Endodermal cell (in vitro differentiated cells): ENCODE measurements around the gene TMEM245. TPM values are rescaled to one million over a fixed set of nuclear protein-coding genes. Genes with fewer than 3 reads are reported as not detected.

Source experiments
- DNase-seq: peaks from one replicate; pipeline ENCODE4 v3.0.0-alpha.2; 2017
- H3K27ac ChIP-seq: 2 replicates; pipeline ENCODE4 v1.5.1; 2013; ENCODE audit warnings: mild to moderate bottlenecking, low read depth, low read length, moderate library complexity
- H3K27me3 ChIP-seq: 2 replicates; pipeline ENCODE4 v1.6.1; 2013; ENCODE audit warnings: mild to moderate bottlenecking, low read length, moderate library complexity; ENCODE audit not compliant: insufficient read depth, control insufficient read depth, poor library complexity, severe bottlenecking
- H3K36me3 ChIP-seq: 2 replicates; pipeline ENCODE4 v1.7.0; 2013; ENCODE audit warnings: mild to moderate bottlenecking, low read length, moderate library complexity; ENCODE audit not compliant: control insufficient read depth, insufficient read depth
- H3K4me1 ChIP-seq: one replicate; pipeline ENCODE4 v1.7.0; 2013; ENCODE audit warnings: low read length; ENCODE audit not compliant: control insufficient read depth, insufficient read depth
- H3K4me3 ChIP-seq: 2 replicates; pipeline ENCODE4 v1.5.1; 2013; ENCODE audit warnings: mild to moderate bottlenecking, low read length, moderate library complexity
- H3K9ac ChIP-seq: 2 replicates; pipeline ENCODE4 v1.6.1; 2013; ENCODE audit warnings: mild to moderate bottlenecking, low read length, moderate library complexity; ENCODE audit not compliant: poor library complexity, severe bottlenecking; ENCODE audit errors: extremely low read depth
- H3K9me3 ChIP-seq: 2 replicates; pipeline ENCODE4 v1.6.1; 2013; ENCODE audit warnings: mild to moderate bottlenecking, low read length, moderate library complexity; ENCODE audit not compliant: control insufficient read depth
- H3K27ac Mint-ChIP-seq: 2 replicates; pipeline ENCODE4 v1.8.0; 2020; ENCODE audit warnings: mixed read lengths
- H3K27me3 Mint-ChIP-seq: 2 replicates; pipeline ENCODE4 v1.8.0; 2021; ENCODE audit warnings: mild to moderate bottlenecking, mixed read lengths; ENCODE audit not compliant: insufficient read depth
- H3K36me3 Mint-ChIP-seq: 2 replicates; pipeline ENCODE4 v1.8.0; 2020; ENCODE audit warnings: low read depth, mixed read lengths
- H3K4me1 Mint-ChIP-seq: 2 replicates; pipeline ENCODE4 v1.8.0; 2020; ENCODE audit warnings: mixed read lengths
- H3K4me3 Mint-ChIP-seq: 2 replicates; pipeline ENCODE4 v1.8.0; 2020; ENCODE audit warnings: mild to moderate bottlenecking, moderate library complexity, mixed read lengths
- H3K9me3 Mint-ChIP-seq: 2 replicates; pipeline ENCODE4 v1.8.0; 2020; ENCODE audit warnings: mild to moderate bottlenecking, mixed read lengths
- CTCF ChIP-seq: fragments of 200-600 bp; sonication (generic); conservative IDR thresholded peaks from 2 replicates; pipeline ENCODE4 v1.5.0; 2021; ENCODE audit warnings: antibody characterized with exemption, mild to moderate bottlenecking
- WGBS, 2 experiments: methylation state at CpG; one replicate each; pipeline versions ENCODE4 v1.1.5 to v1.1.7; 2013; ENCODE audit warnings: missing lambda C conversion rate in 2 of 2, mixed read lengths in 1 of 2; ENCODE audit not compliant: insufficient coverage in 1 of 2, insufficient read length in 1 of 2; 5-methylcytosine and 5-hydroxymethylcytosine counted together
- total RNA-seq, 2 donors: library from RNA; stranded (reverse); fragmentation: NEBNext Ultra II Directional in 1 of 2; extraction: Animal tissue kit (Norgen Biotek cat#: 25700) in 1 of 2; gene quantifications; 2 replicates in 1 of 2; 3 replicates in 1 of 2; pipeline ENCODE4 v1.2.1, GENCODE V29; 2021

TMEM245 gene
- total RNA-seq, 2 donors from 2014 or later, result 42.8 to 55.0 TPM

GRCh38 chr9:109139851-109140250 lies 20.1 kb upstream of the TMEM245 start:
- no peak overlapping the region for H3K27ac ChIP-seq
- peaks cover 5% of the 10 kb centered on the region for H3K4me1 ChIP-seq
- Mint-ChIP-seq H3K4me1 (peaks cover 17% of the 10 kb centered on the region), H3K27me3 (no peaks in the 10 kb centered on the region), H3K36me3 (no peaks in the 10 kb centered on the region), H3K4me3 (no peak overlapping the region), H3K27ac (no peak overlapping the region), H3K9me3 (no peaks in the 10 kb centered on the region)
- no peak overlapping the region for H3K9ac ChIP-seq
- H3K9me3 ChIP-seq, result no peaks in the 10 kb centered on the region
- TF ChIP-seq CTCF, result no peak
- WGBS, 2 experiments, result 95% methylated on average over 1 of the region's 1 CpG; no CpG with 5 or more reads in 1 of the 2 experiments
- no peak for DNase-seq
- H3K36me3 ChIP-seq, result no peaks in the 10 kb centered on the region
- no peaks in the 10 kb centered on the region for H3K27me3 ChIP-seq
- no peak overlapping the region for H3K4me3 ChIP-seq

DNA sequence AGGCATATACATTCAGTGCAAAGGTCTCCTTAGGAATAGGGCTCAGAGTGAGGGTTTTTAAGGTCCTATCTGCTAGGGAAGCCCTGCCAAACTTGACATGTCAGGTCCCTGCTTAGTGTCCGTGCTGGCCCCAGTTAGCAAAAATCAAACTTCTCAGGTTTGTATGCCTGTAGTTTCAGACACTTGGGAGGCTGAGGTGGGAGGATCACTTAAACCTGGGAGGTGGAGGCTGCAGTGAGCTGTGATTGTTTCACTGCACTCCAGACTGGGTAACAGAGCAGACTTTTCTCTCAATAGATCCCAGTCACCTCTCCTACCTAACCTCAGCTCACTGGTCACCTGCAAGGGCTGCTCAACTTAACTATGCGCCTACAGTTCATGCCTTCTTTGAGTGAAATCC lies 18.7 kb upstream of the TMEM245 start:
- Histone ChIP-seq H3K27ac (no peak overlapping the region), H3K9me3 (no peaks in the 10 kb centered on the region), H3K36me3 (no peaks in the 10 kb centered on the region), H3K4me1 (peaks cover 5% of the 10 kb centered on the region), H3K27me3 (no peaks in the 10 kb centered on the region), H3K9ac (no peak overlapping the region), H3K4me3 (no peak overlapping the region)
- Mint-ChIP-seq H3K27ac (no peak overlapping the region), H3K9me3 (no peaks in the 10 kb centered on the region), H3K36me3 (no peaks in the 10 kb centered on the region), H3K27me3 (no peaks in the 10 kb centered on the region), H3K4me1 (peaks cover 12% of the 10 kb centered on the region), H3K4me3 (no peak overlapping the region)
- TF ChIP-seq CTCF, result no peak
- 91 to 100% methylated on average over 1 to 2 of the region's 2 CpGs for WGBS, 2 experiments
- DNase-seq, result no peak

DNA sequence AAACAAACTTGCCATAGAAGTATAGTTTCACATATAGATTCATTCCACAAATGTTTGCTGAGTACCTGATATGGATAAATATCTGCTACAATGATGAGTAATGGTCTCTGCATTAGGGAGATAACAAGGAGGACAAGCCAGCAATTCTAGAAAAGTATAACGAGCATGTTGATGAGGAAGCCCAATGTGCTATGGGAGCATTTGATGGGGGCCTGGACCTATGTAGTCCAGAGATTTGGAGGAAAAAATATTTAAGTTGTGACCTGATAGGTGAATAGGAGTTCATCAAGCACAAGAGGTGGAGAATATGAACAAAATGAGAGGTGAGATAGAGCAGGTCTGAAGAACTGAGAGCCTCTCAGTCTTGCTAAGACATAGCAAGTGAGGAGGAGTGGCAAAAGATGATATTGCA lies 14.4 kb upstream of the TMEM245 start:
- no peak for DNase-seq
- H3K27ac ChIP-seq, result no peak overlapping the region
- no peak for TF ChIP-seq CTCF
- H3K36me3 ChIP-seq, result no peaks in the 10 kb centered on the region
- H3K9ac ChIP-seq, result no peak overlapping the region
- no peaks in the 10 kb centered on the region for H3K9me3 Mint-ChIP-seq
- peaks cover 2% of the 10 kb centered on the region for H3K27me3 Mint-ChIP-seq
- no peaks in the 10 kb centered on the region for H3K9me3 ChIP-seq
- 98 to 100% methylated on average over 1 of the region's 1 CpG for WGBS, 2 experiments
- H3K4me1 ChIP-seq, result no peaks in the 10 kb centered on the region
- H3K36me3 Mint-ChIP-seq, result no peaks in the 10 kb centered on the region
- no peak overlapping the region for H3K4me3 Mint-ChIP-seq
- no peaks in the 10 kb centered on the region for H3K27me3 ChIP-seq
- no peak overlapping the region for H3K4me3 ChIP-seq
- H3K27ac Mint-ChIP-seq, result no peak overlapping the region
- peaks cover 3% of the 10 kb centered on the region for H3K4me1 Mint-ChIP-seq
